ENCODE results near the gene DBX1. TPM values are rescaled to one million over a fixed set of nuclear protein-coding genes. Genes with fewer than 3 reads are reported as not detected.

Gene DBX1
- total RNA-seq, 1 donor, result not detected

GRCh38 chr11:20161230-20161918 is 1.1 kb upstream of the DBX1 start:
- no peak overlapping the region for H3K4me3 ChIP-seq (ENCODE audit: low read depth, low read length)
- no peak for TF ChIP-seq CTCF (IDR thresholded peaks at IDR 0.05; ENCODE audit: insufficient read depth, low read depth, low read length)
- DNase-seq (ENCODE audit: low read depth), result no peak

- DNase-seq (ENCODE audit: low read depth), result no peak
- no peak for TF ChIP-seq CTCF (IDR thresholded peaks at IDR 0.05; ENCODE audit: insufficient read depth, low read depth, low read length)
- H3K4me3 ChIP-seq (ENCODE audit: low read depth, low read length), result no peak overlapping the region
These were observed 551 bp downstream of the DBX1 start for GRCh38 chr11:20159466-20160381.

- no peak for TF ChIP-seq CTCF (IDR thresholded peaks at IDR 0.05; ENCODE audit: insufficient read depth, low read depth, low read length)
- DNase-seq (ENCODE audit: low read depth), result peak; percentile 56
- H3K4me3 ChIP-seq (ENCODE audit: low read depth, low read length), result no peak overlapping the region
These were observed 1.5 kb downstream of the DBX1 start for GRCh38 chr11:20158597-20159257.

GRCh38 chr11:20157728-20158127 is 2.5 kb downstream of the DBX1 start:
- DNase-seq (ENCODE audit: low read depth), result no peak
- no peak for TF ChIP-seq CTCF (IDR thresholded peaks at IDR 0.05; ENCODE audit: insufficient read depth, low read depth, low read length)
- H3K4me3 ChIP-seq (ENCODE audit: low read depth, low read length), result no peak overlapping the region

- no peak for DNase-seq (ENCODE audit: low read depth)
- H3K4me3 ChIP-seq (ENCODE audit: low read depth, low read length), result no peak overlapping the region
- no peak for TF ChIP-seq CTCF (IDR thresholded peaks at IDR 0.05; ENCODE audit: insufficient read depth, low read depth, low read length)
These were observed 3.2 kb downstream of the DBX1 start for GRCh38 chr11:20156876-20157613.

- H3K4me3 ChIP-seq (ENCODE audit: low read depth, low read length), result no peak overlapping the region
- TF ChIP-seq CTCF (IDR thresholded peaks at IDR 0.05; ENCODE audit: insufficient read depth, low read depth, low read length), result no peak
- DNase-seq (ENCODE audit: low read depth), result no peak
These were observed 3.9 kb downstream of the DBX1 start for GRCh38 chr11:20156280-20156875.
